HepG2 (cell line): Measurements from ENCODE around the gene LOXL3. TPM values are rescaled to one million over a fixed set of nuclear protein-coding genes. Genes with fewer than 3 reads are reported as not detected.
A peak's percentile ranks its signal among the peaks of the same experiment; 100 is the strongest.

Experiments
- ATAC-seq: fragments of 200-7000 bp; cut with Tn5 transposase; 3 replicates; pipeline ENCODE4 v1.9.1; 2020; ENCODE audit warnings: mild to moderate bottlenecking, moderate library complexity
- BruUV-seq: library from RNA; stranded (reverse); fragments of 400-500 nt; replicated peaks from 2 replicates; lab custom pipeline; 2021; lab: Mats Ljungman, UMichigan
- CTCF ChIA-PET: fragments of 300-600 bp; formaldehyde crosslinking; extraction: SDS; loops from one replicate; lab custom pipeline; 2021; ENCODE audit warnings: low total read pairs, inconsistent platforms, low intra/inter-chr PET ratio; lab: Yijun Ruan, JAX
- POLR2A ChIA-PET: fragments of 350-600 bp; sonication (Branson Sonifier 250); formaldehyde crosslinking; loops from one replicate; lab custom pipeline; 2020; ENCODE audit warnings: antibody characterized with exemption, inconsistent platforms; lab: Yijun Ruan, JAX
- DNase-seq: peaks from one replicate; pipeline ENCODE4 v3.0.0-alpha.2; 2015; ENCODE audit warnings: low spot score
- FAIRE-seq: peaks from 3 replicates; lab custom pipeline; 2011; peaks lifted over from hg19 to GRCh38; lab: Jason Lieb, UNC
- H2AFZ ChIP-seq: one replicate; pipeline ENCODE4 v1.6.1; 2011; ENCODE audit warnings: low read length, inconsistent platforms
- H3K27ac ChIP-seq: fragments of 300-600 bp; 3 replicates; pipeline ENCODE4 v1.8.0; 2011; ENCODE audit warnings: mixed run types, mild to moderate bottlenecking, mixed read lengths, low read length, inconsistent platforms; ENCODE audit not compliant: insufficient read depth; ENCODE audit errors: extremely low read length
- H3K27me3 ChIP-seq, 2 experiments: fragments of 200-600 bp in 1 of 2; 2 replicates in 1 of 2; 3 replicates in 1 of 2; pipeline versions ENCODE4 v1.6.0 to v1.8.0; 2011; ENCODE audit warnings: low read length in 2 of 2, mild to moderate bottlenecking in 2 of 2, moderate library complexity in 2 of 2, inconsistent platforms in 1 of 2; ENCODE audit not compliant: insufficient read depth in 2 of 2, control insufficient read depth in 1 of 2
- H3K36me3 ChIP-seq, 2 experiments: fragments of 200-600 bp in 1 of 2; replicated peaks in 1 of 2; 2 replicates in 1 of 2; 3 replicates in 1 of 2; pipeline versions ENCODE4 v1.5.1 to v1.8.0; 2011; ENCODE audit warnings: low read length in 2 of 2, inconsistent platforms in 1 of 2; ENCODE audit not compliant: insufficient read depth in 2 of 2, control insufficient read depth in 1 of 2
- H3K4me1 ChIP-seq: 2 replicates; pipeline ENCODE4 v1.5.1; 2012; ENCODE audit warnings: low read length, inconsistent platforms; ENCODE audit not compliant: insufficient read depth
- H3K4me2 ChIP-seq: 2 replicates; pipeline ENCODE4 v1.6.0; 2011; ENCODE audit warnings: low read depth, low read length, inconsistent platforms
- H3K4me3 ChIP-seq, 3 experiments: fragments of 200-600 bp in 1 of 3; sonication (generic), shearing (Covaris generic) in 1 of 3; replicated peaks in 1 of 3; 2 replicates each; pipeline ENCODE4 v1.5.1; 2011 to 2016; ENCODE audit warnings: low read length in 3 of 3, inconsistent platforms in 2 of 3, low read depth in 2 of 3, mild to moderate bottlenecking in 2 of 3, control low read depth in 1 of 3, mixed read lengths in 1 of 3; ENCODE audit not compliant: insufficient read depth in 1 of 3
- H3K79me2 ChIP-seq: one replicate; pipeline ENCODE4 v1.6.1; 2011; ENCODE audit warnings: low read length, inconsistent platforms; ENCODE audit not compliant: insufficient read depth
- H3K9ac ChIP-seq: 2 replicates; pipeline ENCODE4 v1.6.0; 2011; ENCODE audit warnings: mild to moderate bottlenecking, low read depth, low read length, inconsistent platforms; ENCODE audit not compliant: insufficient read depth
- H3K9me3 ChIP-seq: 2 replicates; pipeline ENCODE4 v1.5.1; 2012; ENCODE audit warnings: mild to moderate bottlenecking, low read length
- H4K20me1 ChIP-seq: 2 replicates; pipeline ENCODE4 v1.6.0; 2011; ENCODE audit warnings: inconsistent platforms, mild to moderate bottlenecking, low read length, moderate library complexity; ENCODE audit not compliant: insufficient read depth
- HDAC1 ChIP-seq: sonication (generic); formaldehyde crosslinking; IDR thresholded peaks from 2 replicates; pipeline ENCODE4 v1.5.1; 2020; ENCODE audit warnings: mild to moderate bottlenecking, missing genetic modification reagents
- KDM5B ChIP-seq: sonication (generic); formaldehyde crosslinking; IDR thresholded peaks from 2 replicates; pipeline ENCODE4 v1.4.0; 2020; ENCODE audit warnings: missing genetic modification reagents, mild to moderate bottlenecking, borderline replicate concordance
- RORA ChIP-seq: sonication (generic); formaldehyde crosslinking; IDR thresholded peaks from 2 replicates; pipeline ENCODE4 v1.5.0; 2020; ENCODE audit warnings: mild to moderate bottlenecking, missing genetic modification reagents, moderate library complexity
- ZNF460 ChIP-seq: sonication (generic); formaldehyde crosslinking; IDR thresholded peaks from 2 replicates; pipeline ENCODE4 v1.5.1; 2020; ENCODE audit warnings: missing genetic modification reagents, mild to moderate bottlenecking, borderline replicate concordance
- whole genome bisulfite sequencing: methylation state at CpG from one replicate; pipeline ENCODE4 v1.1.6; 2017; ENCODE audit warnings: low lambda C conversion rate; 5-methylcytosine and 5-hydroxymethylcytosine counted together
- in situ Hi-C: cut with HindIII; loops from 2 replicates; pipeline ENCODE4 v1.10.0; 2017; ENCODE audit warnings: low pct_unique_long_range_greater_than_20kb; ENCODE audit not compliant: extremely low pct_ligation_motif_present
- intact Hi-C: fragments of 100-400 bp; cut with micrococcal nuclease; formaldehyde crosslinking; loops from one replicate; pipeline ENCODE4 v1.10.0; 2022; ENCODE audit not compliant: unreplicated experiment
- polyA plus RNA-seq, 8 experiments: library from polyadenylated mRNA; depleted of rRNA in 3 of 8; stranded (reverse) in 7 of 8; unstranded in 1 of 8; fragments of >200 nt; fragmentation: Illumina TruSeq in 4 of 8; extraction: Trizol in 4 of 8; gene quantifications; 2 replicates each; pipeline versions ENCODE4 v1.2.1 to v1.2.3, GENCODE V29; 2011 to 2016; ENCODE audit warnings: low read depth in 4 of 8, missing spikeins in 1 of 8, mixed read lengths in 1 of 8; ENCODE audit not compliant: insufficient read depth in 1 of 8
- total RNA-seq, 5 experiments: library from RNA; depleted of rRNA; stranded (reverse); fragments of >200 nt; fragmentation: Illumina TruSeq; extraction: Trizol; gene quantifications; 2 replicates each; pipeline ENCODE4 v1.2.3, GENCODE V29; 2016; ENCODE audit warnings: low read depth in 1 of 5
- TF ChIP-seq, protein P1 (sequence below): sonication (generic); formaldehyde crosslinking; IDR thresholded peaks from 2 replicates; pipeline ENCODE4 v1.5.1; 2020; ENCODE audit warnings: missing genetic modification reagents, mild to moderate bottlenecking, borderline replicate concordance
- TF ChIP-seq, protein P2 (sequence below): sonication (generic); formaldehyde crosslinking; IDR thresholded peaks from 2 replicates; pipeline ENCODE4 v1.9.0; 2021; ENCODE audit warnings: missing genetic modification reagents, borderline replicate concordance

The LOXL3 gene
- total and polyA plus RNA-seq, 2 of the 13 experiments (the other 11 are each of a cell fraction or from before 2014, with no cell fraction given) = 0.55 to 6.5 TPM

DNA sequence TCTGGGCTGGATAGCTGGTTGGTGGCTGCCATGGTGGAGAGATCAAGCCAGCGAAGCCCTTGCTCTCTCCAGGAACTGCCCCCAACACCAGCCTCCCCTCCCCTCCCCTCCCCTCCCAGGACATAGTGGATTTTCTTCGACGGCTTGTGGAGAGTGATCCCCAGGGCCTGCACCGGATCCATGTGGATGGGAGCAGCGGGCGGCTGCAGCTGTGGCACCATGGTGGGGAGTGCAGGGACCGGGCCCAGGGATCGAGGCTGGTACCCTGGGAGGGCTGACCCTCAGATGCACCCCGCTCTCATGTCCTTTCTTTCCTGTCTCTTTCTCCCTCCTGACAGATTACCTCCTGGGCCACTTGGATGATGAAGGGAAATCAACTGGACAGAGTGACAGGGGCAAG, 63.8 kb downstream of the LOXL3 start:
- BruUV-seq = no TSS peak
- no peak overlapping the region; the same call in 1 of the 2 replicates for H3K4me2 ChIP-seq
- no peaks in the 10 kb centered on the region for H4K20me1 ChIP-seq
- TF ChIP-seq, protein P1, sequence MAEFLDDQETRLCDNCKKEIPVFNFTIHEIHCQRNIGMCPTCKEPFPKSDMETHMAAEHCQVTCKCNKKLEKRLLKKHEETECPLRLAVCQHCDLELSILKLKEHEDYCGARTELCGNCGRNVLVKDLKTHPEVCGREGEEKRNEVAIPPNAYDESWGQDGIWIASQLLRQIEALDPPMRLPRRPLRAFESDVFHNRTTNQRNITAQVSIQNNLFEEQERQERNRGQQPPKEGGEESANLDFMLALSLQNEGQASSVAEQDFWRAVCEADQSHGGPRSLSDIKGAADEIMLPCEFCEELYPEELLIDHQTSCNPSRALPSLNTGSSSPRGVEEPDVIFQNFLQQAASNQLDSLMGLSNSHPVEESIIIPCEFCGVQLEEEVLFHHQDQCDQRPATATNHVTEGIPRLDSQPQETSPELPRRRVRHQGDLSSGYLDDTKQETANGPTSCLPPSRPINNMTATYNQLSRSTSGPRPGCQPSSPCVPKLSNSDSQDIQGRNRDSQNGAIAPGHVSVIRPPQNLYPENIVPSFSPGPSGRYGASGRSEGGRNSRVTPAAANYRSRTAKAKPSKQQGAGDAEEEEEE (CRISPR knock-in tag) = no peak
- TF ChIP-seq, protein P2, sequence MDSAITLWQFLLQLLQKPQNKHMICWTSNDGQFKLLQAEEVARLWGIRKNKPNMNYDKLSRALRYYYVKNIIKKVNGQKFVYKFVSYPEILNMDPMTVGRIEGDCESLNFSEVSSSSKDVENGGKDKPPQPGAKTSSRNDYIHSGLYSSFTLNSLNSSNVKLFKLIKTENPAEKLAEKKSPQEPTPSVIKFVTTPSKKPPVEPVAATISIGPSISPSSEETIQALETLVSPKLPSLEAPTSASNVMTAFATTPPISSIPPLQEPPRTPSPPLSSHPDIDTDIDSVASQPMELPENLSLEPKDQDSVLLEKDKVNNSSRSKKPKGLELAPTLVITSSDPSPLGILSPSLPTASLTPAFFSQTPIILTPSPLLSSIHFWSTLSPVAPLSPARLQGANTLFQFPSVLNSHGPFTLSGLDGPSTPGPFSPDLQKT (CRISPR knock-in tag) = no peak
- TF ChIP-seq RORA (CRISPR knock-in tag) (no peak), ZNF460 (CRISPR knock-in tag) (no peak), KDM5B (CRISPR knock-in tag) (0 out of 2 replicates have a peak, but pooled peaks have one; percentile 2), HDAC1 (no peak)
- TF ChIP-seq, all 625 proteins: peak for 1
- peaks cover 35 to 49% of the 10 kb centered on the region in 2 experiments for H3K36me3 ChIP-seq
- ChIA-PET CTCF (no interaction called here), POLR2A (interaction anchor here (1.2 to 20.6 kb wide), 10 partner anchors 9 to 60 kb away, joined by 3 to 795 read pairs (median 14); partner anchors contain the start of genes AUP1, DQX1, HTRA2 and LBX2)
- intact Hi-C loops (loop anchor here (1.0 to 10.0 kb wide), 2 partner anchors 7 to 1795 kb away; no protein-coding TSS in a partner anchor), in situ Hi-C loops (no loop called here)
- no peaks in the 10 kb centered on the region for H3K9me3 ChIP-seq
- no peaks in the 10 kb centered on the region for H3K27me3 ChIP-seq
- no peak overlapping the region for H2AFZ ChIP-seq
- no peak for FAIRE-seq
- ATAC-seq = no peak
- H3K9ac ChIP-seq = peak overlapping the region; percentile 17; the same call in 1 of the 2 replicates
- H3K79me2 ChIP-seq = no peaks in the 10 kb centered on the region
- H3K4me3 ChIP-seq = no peak overlapping the region
- 92% methylated on average over 8 of the region's 9 CpGs for WGBS
- peaks cover 71% of the 10 kb centered on the region for H3K4me1 ChIP-seq
- no peak for DNase-seq
- peak overlapping the region; percentile 84 for H3K27ac ChIP-seq
